ENCODE data around the gene SIK2. TPM values are rescaled to one million over a fixed set of nuclear protein-coding genes. Genes with fewer than 3 reads are reported as not detected.
A peak's percentile ranks its signal among the peaks of the same experiment; 100 is the strongest.

Gene SIK2
- total RNA-seq, 1 experiment from 2014 or later: 13.9 TPM

GRCh38 chr11:111559800-111560464, 42.3 kb upstream of the SIK2 start:
- H3K4me1 Mint-ChIP-seq (ENCODE audit: low read depth, unreplicated experiment): peaks cover 35% of the 10 kb centered on the region
- no peaks in the 10 kb centered on the region for H3K36me3 Mint-ChIP-seq (ENCODE audit: insufficient read depth, unreplicated experiment)
- CTCF ChIA-PET: no interaction called here
- H3K4me3 Mint-ChIP-seq (ENCODE audit: low read depth, unreplicated experiment): no peak overlapping the region
- no peaks in the 10 kb centered on the region for H3K27me3 Mint-ChIP-seq (ENCODE audit: unreplicated experiment)
- intact Hi-C loops (cut with micrococcal nuclease; ENCODE audit: unreplicated experiment): loop anchor here (2.0 kb wide), 1 partner anchor 47 kb away; the partner anchor contains the start of gene BTG4
- DNase-seq: no peak
- no TSS peak for BruUV-seq (replicated peaks)
- H3K27ac Mint-ChIP-seq (ENCODE audit: unreplicated experiment): no peak overlapping the region
- TF ChIP-seq, protein P1, sequence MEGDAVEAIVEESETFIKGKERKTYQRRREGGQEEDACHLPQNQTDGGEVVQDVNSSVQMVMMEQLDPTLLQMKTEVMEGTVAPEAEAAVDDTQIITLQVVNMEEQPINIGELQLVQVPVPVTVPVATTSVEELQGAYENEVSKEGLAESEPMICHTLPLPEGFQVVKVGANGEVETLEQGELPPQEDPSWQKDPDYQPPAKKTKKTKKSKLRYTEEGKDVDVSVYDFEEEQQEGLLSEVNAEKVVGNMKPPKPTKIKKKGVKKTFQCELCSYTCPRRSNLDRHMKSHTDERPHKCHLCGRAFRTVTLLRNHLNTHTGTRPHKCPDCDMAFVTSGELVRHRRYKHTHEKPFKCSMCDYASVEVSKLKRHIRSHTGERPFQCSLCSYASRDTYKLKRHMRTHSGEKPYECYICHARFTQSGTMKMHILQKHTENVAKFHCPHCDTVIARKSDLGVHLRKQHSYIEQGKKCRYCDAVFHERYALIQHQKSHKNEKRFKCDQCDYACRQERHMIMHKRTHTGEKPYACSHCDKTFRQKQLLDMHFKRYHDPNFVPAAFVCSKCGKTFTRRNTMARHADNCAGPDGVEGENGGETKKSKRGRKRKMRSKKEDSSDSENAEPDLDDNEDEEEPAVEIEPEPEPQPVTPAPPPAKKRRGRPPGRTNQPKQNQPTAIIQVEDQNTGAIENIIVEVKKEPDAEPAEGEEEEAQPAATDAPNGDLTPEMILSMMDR (IDR thresholded peaks at IDR 0.05; ENCODE audit: unreplicated experiment): no peak
- peaks cover 3% of the 10 kb centered on the region for H3K9me3 Mint-ChIP-seq (ENCODE audit: low read depth, unreplicated experiment)

DNA sequence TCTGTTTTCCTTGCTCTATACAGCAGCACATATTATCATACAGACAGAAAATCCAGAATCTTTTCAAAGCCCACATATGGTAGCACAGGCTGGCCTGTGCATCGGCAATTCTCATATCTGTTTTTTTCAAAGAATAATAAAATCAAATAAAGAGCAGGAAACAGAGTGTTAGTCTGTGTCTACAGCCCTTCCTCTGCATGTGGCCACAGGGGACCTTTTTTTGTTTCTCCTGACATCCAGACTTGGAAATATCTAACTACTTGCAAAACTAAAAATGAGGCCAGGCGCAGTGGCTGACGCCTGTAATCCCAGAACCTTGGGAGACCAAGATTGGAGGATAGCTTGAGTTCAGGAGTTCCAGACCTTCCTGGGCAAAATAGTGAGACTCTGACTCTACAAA, 41.4 kb upstream of the SIK2 start:
- CTCF ChIA-PET: interaction anchor here (1.3 kb wide), 1 partner anchor 106 kb away, joined by 3 read pairs; no protein-coding TSS in a partner anchor
- intact Hi-C loops (cut with micrococcal nuclease; ENCODE audit: unreplicated experiment): no loop called here
- no TSS peak for BruUV-seq (replicated peaks)
- TF ChIP-seq, protein P1 (IDR thresholded peaks at IDR 0.05; ENCODE audit: unreplicated experiment): no peak
- Mint-ChIP-seq H3K36me3 (ENCODE audit: insufficient read depth, unreplicated experiment) (no peaks in the 10 kb centered on the region), H3K9me3 (ENCODE audit: low read depth, unreplicated experiment) (no peaks in the 10 kb centered on the region), H3K27me3 (ENCODE audit: unreplicated experiment) (no peaks in the 10 kb centered on the region), H3K27ac (ENCODE audit: unreplicated experiment) (no peak overlapping the region), H3K4me1 (ENCODE audit: low read depth, unreplicated experiment) (peaks cover 26% of the 10 kb centered on the region), H3K4me3 (ENCODE audit: low read depth, unreplicated experiment) (no peak overlapping the region)
- no peak for DNase-seq

DNA sequence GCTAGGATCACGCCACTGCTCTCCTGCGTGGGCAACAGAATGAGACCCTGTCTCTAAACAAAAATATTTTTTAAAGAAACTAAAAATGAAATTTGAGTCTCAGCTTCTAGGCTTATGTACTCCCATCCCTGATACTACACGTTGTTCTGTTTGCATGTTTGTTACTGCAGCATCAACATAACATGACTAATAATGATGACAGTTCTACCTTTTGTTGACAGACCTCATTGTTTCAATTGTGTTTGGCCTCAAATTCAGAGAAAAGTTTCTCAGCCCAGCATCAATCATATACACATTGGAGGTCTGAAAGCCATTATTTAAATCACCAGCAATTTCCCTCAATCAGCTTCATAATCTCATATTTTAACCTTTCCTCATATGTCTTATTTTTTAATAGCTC, 40.9 kb upstream of the SIK2 start:
- no peaks in the 10 kb centered on the region for H3K27me3 Mint-ChIP-seq (ENCODE audit: unreplicated experiment)
- H3K36me3 Mint-ChIP-seq (ENCODE audit: insufficient read depth, unreplicated experiment): no peaks in the 10 kb centered on the region
- BruUV-seq (replicated peaks): no TSS peak
- TF ChIP-seq, protein P1 (IDR thresholded peaks at IDR 0.05; ENCODE audit: unreplicated experiment): no peak
- H3K4me3 Mint-ChIP-seq (ENCODE audit: low read depth, unreplicated experiment): no peak overlapping the region
- H3K27ac Mint-ChIP-seq (ENCODE audit: unreplicated experiment): peak overlapping the region; percentile 93
- DNase-seq: no peak
- H3K4me1 Mint-ChIP-seq (ENCODE audit: low read depth, unreplicated experiment): peaks cover 26% of the 10 kb centered on the region
- CTCF ChIA-PET: interaction anchor here (1.3 kb wide), 1 partner anchor 106 kb away, joined by 3 read pairs; no protein-coding TSS in a partner anchor
- intact Hi-C loops (cut with micrococcal nuclease; ENCODE audit: unreplicated experiment): no loop called here
- H3K9me3 Mint-ChIP-seq (ENCODE audit: low read depth, unreplicated experiment): no peaks in the 10 kb centered on the region

GRCh38 chr11:111561791-111562325, 40.4 kb upstream of the SIK2 start:
- Mint-ChIP-seq H3K4me3 (ENCODE audit: low read depth, unreplicated experiment) (no peak overlapping the region), H3K4me1 (ENCODE audit: low read depth, unreplicated experiment) (peaks cover 26% of the 10 kb centered on the region), H3K36me3 (ENCODE audit: insufficient read depth, unreplicated experiment) (no peaks in the 10 kb centered on the region), H3K27me3 (ENCODE audit: unreplicated experiment) (no peaks in the 10 kb centered on the region), H3K9me3 (ENCODE audit: low read depth, unreplicated experiment) (no peaks in the 10 kb centered on the region), H3K27ac (ENCODE audit: unreplicated experiment) (peak overlapping the region; percentile 93)
- CTCF ChIA-PET: interaction anchor here (1.3 kb wide), 1 partner anchor 107 kb away, joined by 3 read pairs; no protein-coding TSS in a partner anchor
- DNase-seq: peak; percentile 47
- TF ChIP-seq, protein P1 (IDR thresholded peaks at IDR 0.05; ENCODE audit: unreplicated experiment): no peak
- intact Hi-C loops (cut with micrococcal nuclease; ENCODE audit: unreplicated experiment): no loop called here
- BruUV-seq (replicated peaks): no TSS peak

All from Calu3 (cell line).